ENCODE results near the gene CKAP2L.

The CKAP2L gene

DNA sequence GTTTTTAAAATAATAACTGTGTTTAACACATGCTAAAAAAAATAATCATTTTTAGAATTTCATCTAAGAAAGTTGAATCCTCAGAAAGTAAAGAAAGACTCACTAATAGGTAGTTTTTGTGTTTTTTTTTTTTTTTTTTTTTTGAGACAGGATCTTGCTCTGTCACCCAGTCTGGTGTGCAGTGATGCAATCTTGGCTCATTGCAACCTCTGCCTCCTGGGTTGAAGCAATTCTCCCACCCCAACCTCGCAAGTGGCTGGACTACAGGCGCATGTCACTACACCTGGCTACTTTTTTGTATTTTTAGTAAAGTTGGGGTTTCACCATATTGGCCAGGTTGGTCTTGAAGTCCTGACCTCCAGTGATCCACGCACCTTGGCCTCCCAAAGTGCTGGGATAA is 7.1 kb downstream of the CKAP2L start:
- no peak for DNase-seq

DNA sequence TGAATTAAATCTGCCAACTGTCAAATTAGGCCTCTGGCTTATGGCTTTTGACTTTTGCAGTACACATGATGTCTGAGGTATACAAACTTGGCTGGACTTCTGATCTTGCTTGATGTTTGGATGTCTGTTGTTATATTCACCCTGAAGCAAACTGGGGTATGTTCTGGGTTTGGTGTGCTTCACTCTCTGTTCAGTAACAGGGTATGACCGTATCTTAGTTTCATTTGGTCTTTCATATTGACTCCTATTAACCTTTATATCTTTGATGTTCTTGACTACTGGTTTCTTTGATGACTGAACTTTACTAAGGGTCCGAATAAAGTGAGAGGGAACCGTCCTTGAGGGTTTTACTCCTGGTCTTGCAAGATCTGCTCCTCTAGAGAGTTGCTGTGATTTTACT is 8.2 kb downstream of the CKAP2L start:
- no peak for DNase-seq

DNA sequence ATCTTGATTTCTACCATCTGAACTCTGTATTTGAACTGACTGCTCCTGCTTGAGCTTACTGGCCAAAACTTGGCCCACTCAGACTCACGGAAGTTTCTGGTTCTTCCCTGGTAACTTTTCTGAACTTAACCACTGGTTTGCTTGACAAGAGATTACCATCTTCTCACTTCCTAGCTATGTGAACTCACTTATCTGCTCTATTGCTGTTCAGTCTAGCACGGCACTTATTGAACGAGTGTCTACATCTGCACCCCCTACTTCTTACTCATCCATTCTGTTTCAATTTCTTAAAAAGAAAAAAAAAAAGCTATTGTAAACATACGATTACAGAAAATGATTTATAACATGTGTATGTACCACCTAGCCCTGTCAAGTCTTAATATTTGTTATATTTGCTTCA is 9.0 kb downstream of the CKAP2L start:
- no peak for DNase-seq

DNA sequence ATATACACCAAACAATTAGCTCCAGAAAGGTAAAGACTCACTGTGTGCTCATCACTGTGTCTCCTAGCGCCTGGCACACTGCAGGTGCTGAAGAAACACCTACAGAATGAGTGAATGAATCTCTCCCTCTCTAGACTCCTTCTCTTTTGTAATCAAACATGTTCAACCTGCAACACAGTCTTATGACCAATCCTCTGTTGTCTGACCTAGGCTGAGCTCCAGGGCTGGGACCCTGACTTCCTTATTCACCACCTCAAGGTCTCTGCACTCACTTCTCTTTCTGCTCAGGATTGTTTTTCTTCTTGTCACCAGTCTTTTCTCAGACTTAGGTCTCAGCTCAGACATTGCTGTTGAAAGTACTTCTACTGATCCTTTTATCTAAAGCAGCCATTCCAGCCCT is 9.8 kb downstream of the CKAP2L start:
- no peak for DNase-seq

DNA sequence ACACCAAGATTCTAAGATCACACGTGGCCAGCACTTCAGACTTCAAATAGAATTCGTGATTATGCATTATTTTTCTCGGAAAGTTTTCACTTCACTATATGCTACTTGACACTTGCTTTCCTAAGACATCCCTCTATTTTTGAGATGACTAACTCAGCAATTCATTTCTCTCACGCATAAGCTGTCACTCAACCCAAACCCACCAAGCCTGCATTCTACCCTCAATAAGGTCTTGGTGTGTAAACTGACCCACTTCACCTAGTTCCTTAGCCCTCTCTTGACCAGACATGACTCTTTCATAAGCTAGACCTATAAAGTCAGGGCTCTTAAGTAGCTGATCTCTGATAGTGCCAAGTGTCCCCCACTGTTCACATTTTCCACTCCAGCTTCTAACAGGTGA is 11.7 kb downstream of the CKAP2L start:
- DNase-seq = no peak

DNA sequence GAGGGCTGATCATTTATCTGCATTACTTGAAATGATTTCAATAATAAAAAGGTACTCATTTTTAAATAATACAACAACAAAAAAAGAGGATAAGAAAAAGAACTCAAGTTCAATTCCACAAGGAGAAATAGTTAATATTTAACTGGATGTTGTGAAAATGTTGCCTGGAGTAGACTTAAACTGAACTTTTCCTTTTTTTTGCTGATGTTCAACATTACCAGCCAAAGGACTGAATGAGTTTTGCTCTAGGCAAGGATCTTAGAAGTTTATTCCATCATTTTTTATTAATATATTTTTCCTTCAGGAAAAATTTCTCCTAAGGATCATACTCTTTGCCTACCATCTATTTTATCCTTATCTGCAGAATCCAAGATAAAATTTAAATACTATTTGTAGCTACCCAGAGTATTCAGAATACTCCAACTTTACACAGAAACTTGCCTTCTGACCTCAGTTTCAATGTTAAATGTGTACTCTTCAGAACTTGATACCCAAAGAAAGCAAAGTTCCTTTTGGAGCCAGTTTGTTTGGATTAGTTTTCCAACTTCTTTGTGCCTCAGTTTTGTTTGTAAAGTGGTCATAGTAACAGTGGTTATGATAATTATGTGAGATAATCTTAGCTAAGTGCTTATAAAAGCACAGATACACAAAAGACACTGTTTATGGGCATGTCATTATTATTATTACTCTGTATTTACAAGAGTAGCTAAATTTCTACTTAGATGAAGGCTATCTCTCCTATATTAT is 12.8 kb downstream of the CKAP2L start:
- DNase-seq = no peak

DNA sequence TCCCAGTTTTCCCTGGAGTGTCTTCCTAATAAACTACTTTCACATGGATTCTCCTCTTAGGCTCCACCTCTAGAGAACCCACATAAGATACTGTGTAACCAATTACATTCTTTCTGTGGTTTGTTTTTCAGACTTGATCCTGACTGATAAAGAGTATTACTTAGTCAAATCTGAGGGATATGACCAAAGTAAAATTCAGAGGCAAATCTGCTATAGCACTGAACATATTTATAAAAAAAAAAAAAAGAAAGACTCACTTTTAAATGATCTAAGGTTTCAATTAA is 13.9 kb downstream of the CKAP2L start:
- DNase-seq = no peak

DNA sequence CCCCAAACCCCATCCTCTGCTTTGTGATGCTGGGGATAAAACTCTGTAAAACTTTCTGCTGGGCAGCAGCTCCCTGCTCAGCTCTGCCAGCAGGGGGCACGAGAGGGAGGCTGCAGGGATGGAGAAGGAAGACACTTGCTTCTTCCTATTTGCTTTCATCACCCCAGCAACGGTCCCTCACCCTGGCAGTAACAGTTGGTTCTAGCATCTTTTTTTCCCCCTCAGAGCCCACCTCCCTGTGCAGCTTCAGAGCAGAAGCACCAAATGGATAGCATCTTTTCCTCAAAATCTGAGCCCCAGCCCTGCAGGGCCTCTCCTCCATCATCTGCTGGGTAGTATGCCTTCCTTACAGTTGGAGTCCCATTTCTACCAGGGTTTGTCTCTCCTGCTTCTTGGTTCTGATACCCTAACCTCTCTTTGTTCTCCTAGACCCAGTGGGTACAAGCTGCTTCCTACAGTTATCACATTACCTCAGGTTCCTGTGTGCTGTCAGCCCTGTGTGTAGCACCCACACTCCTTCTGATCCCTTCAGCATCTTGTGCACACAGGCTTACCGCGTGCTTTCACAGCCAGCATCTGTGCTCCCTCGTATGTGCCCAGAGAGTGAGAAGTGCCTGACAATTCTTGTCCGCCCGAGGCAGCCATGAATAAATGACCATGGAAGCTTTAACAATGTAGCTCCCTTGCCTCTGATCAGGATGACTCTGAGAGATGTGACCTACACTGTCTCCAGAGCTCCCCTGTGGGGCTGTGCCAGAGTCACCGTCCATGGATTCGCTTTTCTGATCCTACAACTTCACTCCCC is 14.5 kb downstream of the CKAP2L start:
- peak; percentile 85 to 89 for DNase-seq

DNA sequence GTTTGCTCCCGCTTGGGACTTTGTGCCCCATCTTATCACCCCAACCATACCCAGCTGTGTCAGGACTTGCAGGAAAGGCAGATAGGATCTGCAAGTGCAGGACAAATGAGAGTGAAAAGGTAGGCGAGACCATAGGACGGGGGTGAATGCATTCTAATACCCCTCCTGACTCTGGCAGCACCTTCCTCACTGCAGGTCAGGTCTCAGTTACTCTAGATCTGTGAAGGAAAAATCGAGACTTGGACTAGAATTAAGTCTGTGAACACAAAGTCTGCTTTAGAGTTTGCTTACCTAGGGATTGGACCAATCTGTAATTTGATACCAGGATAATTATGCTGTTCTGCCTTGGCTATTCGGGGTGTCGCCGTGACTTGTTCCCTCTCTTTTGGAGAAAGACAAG is 23.9 kb downstream of the CKAP2L start:
- DNase-seq = no peak

DNA sequence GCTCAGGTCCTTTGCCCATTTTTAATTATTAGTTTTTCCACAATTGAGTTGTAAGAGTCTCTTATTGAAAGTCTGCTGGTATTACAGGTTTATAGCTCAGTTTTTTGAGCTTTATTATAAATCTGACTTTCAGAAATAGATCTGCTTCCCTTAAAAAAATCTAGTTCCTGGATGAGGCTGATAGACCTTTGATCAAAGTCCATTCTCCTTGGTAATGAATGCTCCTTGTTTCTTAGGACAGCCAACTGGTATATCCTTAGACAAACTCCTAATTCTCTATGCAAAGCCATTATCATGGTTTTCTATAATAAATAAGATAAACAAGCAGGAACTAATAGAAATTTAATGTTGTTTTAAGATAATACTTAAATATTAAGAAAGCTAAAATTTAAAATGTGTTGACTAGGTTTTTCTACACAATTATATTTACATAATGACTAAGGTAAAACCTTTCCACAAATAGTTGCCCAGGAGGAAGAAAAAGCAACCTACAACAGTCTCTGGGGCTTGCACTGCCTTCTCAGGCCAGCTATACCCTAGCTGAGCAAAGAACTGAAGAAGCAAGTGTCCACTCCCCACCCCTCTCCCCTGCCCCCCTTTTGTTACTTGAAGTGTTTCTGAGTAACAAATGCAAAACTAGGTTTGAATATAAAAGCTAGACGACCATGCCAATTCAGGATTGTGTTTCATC is 26.7 kb downstream of the CKAP2L start:
- no peak for DNase-seq

DNA sequence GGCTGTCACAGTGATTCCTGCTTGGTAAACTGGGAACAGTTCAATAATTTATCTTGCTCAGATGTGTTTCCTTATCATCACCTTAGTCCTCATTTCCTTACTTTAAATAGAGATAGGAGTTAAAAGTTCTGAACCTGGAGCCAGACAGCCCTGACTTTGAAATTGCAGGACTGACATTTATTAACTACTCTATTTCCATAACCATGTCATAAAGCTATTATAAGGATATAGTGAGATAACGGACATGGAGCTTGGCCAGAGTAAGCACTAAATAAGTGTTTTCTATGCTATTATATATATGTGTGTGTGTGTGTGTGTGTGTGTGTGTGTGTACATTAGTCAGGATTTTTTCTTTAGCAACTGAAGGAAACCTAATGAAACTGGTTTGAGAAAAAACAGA is 30.5 kb downstream of the CKAP2L start:
- DNase-seq = no peak

DNA sequence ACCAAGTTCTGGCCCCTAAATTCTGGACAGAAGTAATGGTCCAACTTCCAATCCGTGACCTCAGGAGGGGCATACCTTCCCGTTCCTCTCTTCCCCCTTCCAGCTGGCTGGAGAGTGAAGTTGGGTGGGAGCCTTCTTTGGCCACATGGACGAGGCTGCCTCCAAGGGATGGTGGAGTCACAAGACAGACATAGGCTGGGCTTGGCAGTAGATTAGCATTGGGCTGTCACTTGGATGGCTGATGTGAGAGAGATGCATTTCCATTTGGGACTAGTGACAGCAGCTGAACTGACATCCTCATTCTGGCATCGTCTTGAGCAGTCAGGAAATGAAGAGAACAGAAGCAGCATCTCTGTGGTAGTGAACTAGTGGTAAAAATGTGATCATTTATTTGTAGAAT is 31.0 kb downstream of the CKAP2L start:
- no peak for DNase-seq

DNA sequence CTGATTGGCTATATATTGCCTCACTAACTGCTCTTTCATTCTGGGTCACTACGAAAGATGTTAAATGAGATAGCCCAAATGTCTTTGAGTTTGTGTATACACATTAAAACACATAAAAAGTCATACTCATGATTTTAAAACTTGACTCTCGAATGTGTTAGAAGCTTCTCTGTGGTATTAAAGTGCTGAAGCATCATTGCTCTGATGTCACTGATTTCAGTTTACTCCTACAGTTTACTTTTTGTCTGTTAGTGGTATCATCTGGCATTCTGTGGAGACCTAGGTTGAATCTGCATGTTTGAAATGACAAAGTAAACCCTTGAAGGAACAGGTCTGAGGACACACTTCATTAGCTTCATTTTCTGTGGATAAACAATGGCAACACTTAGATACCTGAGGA is 32.9 kb downstream of the CKAP2L start:
- no peak for DNase-seq

DNA sequence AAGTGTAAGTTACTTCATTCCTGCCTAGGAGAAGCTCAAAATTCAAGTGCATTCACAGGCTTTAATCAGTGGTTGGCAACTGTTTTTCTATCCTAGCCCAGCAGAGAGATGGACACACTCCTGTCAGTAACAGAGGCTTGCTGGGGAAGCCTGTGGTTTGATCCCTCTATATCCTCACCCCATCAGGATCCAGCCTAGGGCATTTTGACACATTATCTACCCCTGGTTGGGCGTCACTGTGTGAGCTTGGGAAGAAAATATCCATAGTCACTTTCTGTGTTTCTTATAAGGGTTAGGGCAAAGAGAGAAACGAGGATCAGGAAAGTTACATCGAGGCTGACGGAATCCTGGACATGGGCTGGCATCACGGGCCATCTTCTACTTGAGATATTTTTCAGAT is 33.6 kb downstream of the CKAP2L start:
- DNase-seq = no peak

DNA sequence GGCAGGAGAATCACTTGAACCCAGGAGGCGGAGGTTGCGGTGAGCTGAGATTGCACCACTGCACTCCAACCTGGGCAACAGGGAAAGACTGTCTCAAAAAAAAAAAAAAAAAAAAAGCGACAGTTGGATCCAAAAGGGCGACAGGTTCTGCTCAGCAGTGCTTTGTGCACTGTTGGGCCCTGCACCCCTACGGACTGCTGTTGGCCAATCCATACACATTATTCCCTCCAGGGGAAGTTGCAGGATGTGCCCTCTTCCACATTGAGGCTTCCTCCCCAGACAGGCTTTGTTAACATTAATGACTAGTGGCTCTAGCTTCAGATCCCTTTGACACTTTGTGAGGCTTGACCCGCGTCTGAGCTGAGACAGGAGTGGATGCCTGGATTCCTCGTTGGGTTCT is 34.2 kb downstream of the CKAP2L start:
- DNase-seq = no peak

DNA sequence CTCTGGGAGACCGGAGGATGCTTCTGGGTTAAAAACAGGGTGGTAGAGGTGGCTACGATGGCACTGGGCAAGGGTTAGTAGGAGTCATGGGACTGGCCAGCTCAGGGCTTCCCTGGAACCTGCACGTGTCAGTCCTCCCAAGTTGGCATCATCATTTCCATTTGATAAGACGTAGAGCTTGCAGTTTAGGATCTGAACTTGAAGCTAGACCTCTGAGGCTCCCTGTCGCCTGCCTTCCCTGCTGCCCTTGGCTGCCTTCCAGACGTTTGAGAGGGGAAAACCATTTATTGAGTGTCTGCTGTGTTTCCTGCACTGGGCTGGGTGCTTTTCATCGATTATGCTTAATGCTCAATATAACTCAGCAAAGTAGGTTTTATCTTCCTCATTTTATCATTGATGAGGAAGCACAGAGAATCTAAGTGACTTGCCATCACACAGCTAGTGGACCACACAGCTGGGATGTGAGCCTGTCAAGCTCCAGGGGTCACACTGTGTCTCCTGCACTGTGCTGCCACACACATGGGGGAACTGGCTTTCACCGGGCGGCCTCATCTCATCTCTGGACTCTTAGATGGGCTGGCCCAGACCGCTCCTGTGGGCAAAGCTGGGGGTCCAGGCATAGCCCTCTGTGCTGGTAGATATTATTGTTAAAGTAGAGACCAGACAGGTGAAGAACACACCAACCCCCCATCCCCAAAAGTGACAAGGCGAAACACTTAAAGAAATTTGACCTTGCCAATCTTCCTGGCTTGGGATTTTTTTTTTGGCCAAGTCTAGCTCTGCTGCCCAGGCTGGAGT is 35.8 kb downstream of the CKAP2L start:
- no peak for DNase-seq

DNA sequence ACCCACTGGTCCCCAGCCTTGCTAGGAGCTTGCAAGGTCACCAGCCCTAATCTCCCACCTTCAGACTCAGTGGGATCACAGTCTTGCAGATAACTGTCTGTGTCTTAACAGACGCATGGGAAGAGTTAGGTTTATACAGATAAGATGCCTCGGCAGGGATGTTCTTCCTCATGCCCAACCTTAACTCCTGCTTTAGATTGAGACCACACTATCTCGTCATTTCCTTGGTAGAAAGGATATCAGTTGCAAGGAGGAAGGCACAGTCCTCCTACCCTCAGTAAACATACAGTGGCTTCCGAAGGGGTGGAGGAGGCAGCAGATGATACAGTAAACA is 36.4 kb downstream of the CKAP2L start:
- DNase-seq = no peak

DNA sequence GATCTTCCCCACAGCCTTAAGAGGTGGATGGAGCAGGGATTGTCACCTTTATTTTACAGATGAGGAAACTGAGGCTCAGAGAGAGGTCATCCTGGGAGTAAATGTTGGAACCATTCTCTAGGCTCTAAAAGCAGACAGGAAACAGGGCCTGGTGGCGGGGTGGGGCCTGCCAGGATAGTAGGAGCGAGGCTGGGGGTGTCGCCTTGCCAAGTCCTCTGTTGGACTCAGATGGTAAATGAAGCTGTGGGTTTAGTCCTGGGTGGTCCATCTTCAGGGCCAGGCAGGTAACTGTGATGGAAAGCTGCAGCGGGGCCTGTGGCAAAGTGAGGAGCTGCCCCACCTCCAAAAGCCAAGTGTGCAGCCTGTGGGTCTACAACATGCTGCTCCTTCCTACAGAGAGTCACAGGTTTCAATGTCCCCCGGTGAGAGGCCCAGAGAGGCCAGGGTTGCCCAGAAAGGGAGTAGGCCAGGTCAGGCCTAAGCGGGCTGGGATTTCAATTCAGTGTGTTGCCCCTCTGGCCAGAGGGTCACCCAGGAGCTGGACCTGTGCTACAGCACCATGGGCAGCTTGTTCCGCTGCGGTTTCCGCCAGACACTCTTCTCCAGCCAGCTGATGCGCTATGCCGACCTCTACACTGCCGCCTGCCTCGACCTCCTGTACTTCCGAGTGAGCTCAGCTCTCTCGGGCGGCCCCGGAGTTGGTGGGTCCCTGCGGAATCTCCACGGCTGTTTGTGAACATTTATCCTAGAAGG is 37.0 kb downstream of the CKAP2L start:
- DNase-seq = no peak

DNA sequence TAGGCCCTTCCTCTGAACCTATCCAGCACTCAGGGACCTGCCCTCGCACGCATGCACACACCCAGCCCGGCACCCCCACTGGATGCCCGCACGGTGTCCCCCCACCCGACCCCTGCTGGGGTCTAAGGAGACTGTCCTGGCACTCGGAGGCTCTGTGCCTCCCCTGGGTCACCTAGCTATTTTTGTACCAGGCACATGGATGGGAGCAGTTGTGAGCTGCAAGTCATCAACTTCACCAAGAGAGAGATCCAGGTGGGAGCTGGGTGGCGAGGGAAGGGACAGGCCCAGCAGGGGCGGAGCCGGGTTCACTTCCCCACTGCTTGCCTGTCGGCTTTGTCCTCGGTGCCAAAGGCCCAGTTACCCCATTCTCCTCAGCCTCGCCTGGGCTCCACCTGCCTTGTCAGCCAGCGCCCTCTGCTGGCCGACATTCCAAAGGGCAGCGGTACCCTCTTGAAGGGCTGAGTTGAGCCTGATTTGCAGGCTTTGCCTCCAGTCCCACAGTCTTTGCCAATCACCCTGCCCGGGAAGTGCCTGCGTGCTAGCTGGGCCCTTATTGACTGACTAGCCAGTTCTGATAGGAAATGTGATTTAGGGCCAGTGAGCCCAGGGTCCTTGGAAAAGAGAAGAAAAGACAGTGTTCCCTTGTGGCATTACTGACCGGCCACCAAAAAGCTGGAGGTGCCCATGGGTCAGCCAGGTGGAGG is 37.8 kb downstream of the CKAP2L start:
- DNase-seq = peak; percentile 91 to 92

DNA sequence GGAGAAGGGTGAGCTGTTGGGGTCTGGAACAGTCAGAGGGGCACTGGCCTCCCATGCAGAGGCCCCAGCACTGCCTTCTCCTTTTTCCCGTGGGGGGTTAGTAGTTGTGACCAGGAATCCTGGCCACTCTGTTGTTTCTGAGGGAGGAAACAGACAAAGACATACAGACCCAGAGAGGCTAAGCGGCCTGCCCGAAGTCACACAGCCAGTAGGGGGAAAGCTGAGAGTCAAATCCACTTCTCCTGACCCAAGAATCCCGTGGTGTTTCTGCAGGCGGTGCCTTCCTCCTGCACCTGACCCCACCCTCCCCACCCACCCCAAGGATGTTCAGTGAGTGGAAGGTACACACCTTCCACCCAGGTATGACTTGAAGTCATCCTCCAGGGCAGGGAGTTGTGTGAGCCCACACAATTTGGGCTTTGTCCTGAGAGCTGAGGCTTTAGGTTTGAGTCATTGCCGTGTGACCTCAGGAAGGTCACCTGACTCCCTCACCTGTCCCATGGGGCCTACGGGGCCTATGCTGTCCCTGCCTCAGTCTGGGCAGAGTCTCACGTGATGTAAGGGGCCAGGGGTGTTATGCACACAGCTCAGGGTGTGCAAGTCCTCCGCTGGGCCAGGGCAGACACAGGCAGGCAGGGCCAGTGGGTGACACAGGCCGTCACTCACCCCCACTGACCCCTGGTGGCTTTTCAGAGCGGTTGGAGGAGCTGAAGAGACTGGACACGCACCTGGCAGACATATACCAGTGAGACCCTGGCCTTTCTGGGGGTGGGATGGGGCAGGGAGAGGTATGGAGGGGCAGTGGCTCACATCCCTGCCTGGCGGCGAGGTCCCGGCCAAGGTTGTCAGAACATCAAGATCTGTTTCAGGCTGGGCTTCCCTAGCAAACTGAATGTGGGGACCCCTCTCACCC is 38.6 kb downstream of the CKAP2L start:
- DNase-seq = no peak

All from activated CD4-positive, alpha-beta T cell treated with anti-CD3 and anti-CD28 coated beads, Interleukin-2, amount 50 U/mL, for 48 hours (primary cell).